Measurements from ENCODE around the gene ALG1L2.
"Not testable (repeated sequence)": the region's sequence is repeated elsewhere in the genome, so short reads cannot be mapped to it uniquely, and the experiment has no call there.

ALG1L2 gene

GRCh38 chr3:130091958-130092357 lies 10.3 kb downstream of the ALG1L2 start:
- no peak overlapping the region for H3K4me3 ChIP-seq (replicated peaks; ENCODE audit: low read depth, low read length)
- no peak for DNase-seq (ENCODE audit: low read depth)
- TF ChIP-seq CTCF (IDR thresholded peaks at IDR 0.05; ENCODE audit: low read length, missing control alignments), result no peak

- no peak for DNase-seq (ENCODE audit: low read depth)
- no peak overlapping the region for H3K4me3 ChIP-seq (replicated peaks; ENCODE audit: low read depth, low read length)
- TF ChIP-seq CTCF (IDR thresholded peaks at IDR 0.05; ENCODE audit: low read length, missing control alignments), result no peak
These were observed 12.2 kb downstream of the ALG1L2 start for GRCh38 chr3:130093741-130094391.

GRCh38 chr3:130094491-130094941 lies 12.9 kb downstream of the ALG1L2 start:
- H3K4me3 ChIP-seq (replicated peaks; ENCODE audit: low read depth, low read length); DNase-seq (ENCODE audit: low read depth): not testable (repeated sequence)

GRCh38 chr3:130095858-130096257 lies 14.2 kb downstream of the ALG1L2 start:
- not testable (repeated sequence) for H3K4me3 ChIP-seq (replicated peaks; ENCODE audit: low read depth, low read length); DNase-seq (ENCODE audit: low read depth)

GRCh38 chr3:130097096-130097495 lies 15.5 kb downstream of the ALG1L2 start:
- H3K4me3 ChIP-seq (replicated peaks; ENCODE audit: low read depth, low read length); DNase-seq (ENCODE audit: low read depth): not testable (repeated sequence)

- not testable (repeated sequence) for DNase-seq (ENCODE audit: low read depth); H3K4me3 ChIP-seq (replicated peaks; ENCODE audit: low read depth, low read length)
- TF ChIP-seq CTCF (IDR thresholded peaks at IDR 0.05; ENCODE audit: low read length, missing control alignments), result peak; percentile 32
These were observed 16.3 kb downstream of the ALG1L2 start for GRCh38 chr3:130097690-130098638.

GRCh38 chr3:130098639-130099385 lies 17.2 kb downstream of the ALG1L2 start:
- H3K4me3 ChIP-seq (replicated peaks; ENCODE audit: low read depth, low read length); DNase-seq (ENCODE audit: low read depth): not testable (repeated sequence)

- not testable (repeated sequence) for H3K4me3 ChIP-seq (replicated peaks; ENCODE audit: low read depth, low read length); DNase-seq (ENCODE audit: low read depth)
These were observed 20.9 kb downstream of the ALG1L2 start for GRCh38 chr3:130102545-130102944.

GRCh38 chr3:130104191-130104590 lies 22.6 kb downstream of the ALG1L2 start:
- DNase-seq (ENCODE audit: low read depth); H3K4me3 ChIP-seq (replicated peaks; ENCODE audit: low read depth, low read length): not testable (repeated sequence)

- not testable (repeated sequence) for DNase-seq (ENCODE audit: low read depth); H3K4me3 ChIP-seq (replicated peaks; ENCODE audit: low read depth, low read length)
These were observed 25.8 kb downstream of the ALG1L2 start for GRCh38 chr3:130107333-130107995.

- not testable (repeated sequence) for DNase-seq (ENCODE audit: low read depth); H3K4me3 ChIP-seq (replicated peaks; ENCODE audit: low read depth, low read length)
These were observed 27.4 kb downstream of the ALG1L2 start for GRCh38 chr3:130108836-130109585.

GRCh38 chr3:130110386-130111169 lies 28.9 kb downstream of the ALG1L2 start:
- H3K4me3 ChIP-seq (replicated peaks; ENCODE audit: low read depth, low read length), result peak overlapping the region; percentile 74
- DNase-seq (ENCODE audit: low read depth), result peak; percentile 60
